HG02798 (cell line): ENCODE measurements around the gene ARTN.

ENCODE experiments used
- ATAC-seq: cut with Tn5 transposase; IDR thresholded peaks from one replicate; pipeline ENCODE4 v1.9.1; 2021; ENCODE audit warnings: mild to moderate bottlenecking; ENCODE audit not compliant: unreplicated experiment, poor library complexity

ARTN gene

DNA sequence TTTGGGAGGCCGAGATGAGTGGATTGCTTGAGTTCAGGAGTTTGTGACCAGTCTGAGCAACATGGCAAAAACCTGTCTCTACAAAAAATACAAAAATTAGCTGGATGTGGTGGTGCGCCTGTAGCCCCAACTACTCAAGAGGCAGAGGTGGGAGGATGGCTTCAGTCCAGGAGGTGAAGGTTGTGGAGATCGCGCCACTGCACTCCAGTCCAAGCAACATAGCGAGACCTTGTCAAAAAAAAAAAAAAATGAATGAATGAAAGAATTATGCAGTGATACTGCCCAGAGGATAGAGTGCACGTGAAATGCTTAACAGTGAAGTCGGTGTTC lies 35.8 kb downstream of the ARTN start:
- ATAC-seq = no peak

DNA sequence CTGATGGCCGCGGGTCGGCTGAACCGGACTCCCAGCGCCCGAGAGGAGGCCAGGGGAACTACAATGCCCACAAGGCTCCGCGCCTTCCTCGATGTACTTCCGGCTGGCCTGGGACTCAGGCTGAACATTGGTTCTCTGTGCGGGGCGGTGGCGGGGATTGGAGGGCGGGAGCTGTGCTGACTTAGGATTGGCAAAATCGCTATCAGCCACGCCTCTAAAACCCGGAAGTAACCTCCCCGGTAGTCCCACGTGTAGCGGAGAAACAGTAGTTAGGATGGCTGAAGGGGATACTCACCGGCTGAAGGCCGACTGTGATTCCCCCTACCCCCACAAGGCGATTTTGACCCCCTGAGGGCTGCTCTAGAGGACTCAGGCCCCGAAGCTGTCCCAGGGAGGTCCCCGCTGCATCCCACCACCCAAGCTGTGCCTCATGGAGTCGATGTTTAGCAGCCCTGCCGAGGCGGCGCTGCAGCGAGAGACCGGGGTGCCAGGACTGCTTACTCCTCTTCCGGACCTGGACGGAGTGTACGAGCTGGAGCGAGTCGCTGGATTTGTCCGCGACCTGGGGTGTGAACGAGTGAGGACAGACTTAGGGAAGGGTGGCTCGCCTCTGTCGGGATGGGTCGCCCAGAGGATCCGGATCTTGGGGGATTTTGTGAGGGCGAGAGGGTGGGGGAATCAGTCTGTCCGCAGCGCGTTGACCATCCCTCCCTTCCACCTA lies 36.3 kb downstream of the ARTN start, which contains the start of gene DPH2:
Gene DPH2 (plus strand): TSS at position 265 of the 721 bp plus-strand sequence. CDS start 166 bp downstream, at position 431.
- peak; percentile 78 for ATAC-seq

DNA sequence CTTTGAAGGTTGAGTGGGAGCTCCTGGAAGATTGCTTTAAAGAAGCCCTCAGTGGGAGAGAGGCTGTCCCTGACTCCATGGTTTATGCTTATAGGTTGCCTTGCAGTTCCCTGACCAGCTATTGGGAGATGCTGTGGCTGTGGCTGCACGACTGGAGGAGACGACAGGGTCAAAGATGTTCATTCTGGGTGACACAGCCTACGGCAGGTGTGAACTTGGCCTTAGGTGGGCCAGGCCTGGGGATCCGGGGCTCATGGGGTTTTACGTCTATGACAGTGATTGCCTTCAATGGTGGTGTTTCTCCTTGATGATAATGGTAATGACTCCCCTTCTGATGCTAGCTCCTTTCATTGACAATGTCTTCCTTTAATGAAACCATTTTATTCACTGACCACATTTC lies 36.9 kb downstream of the ARTN start:
- ATAC-seq = no peak

DNA sequence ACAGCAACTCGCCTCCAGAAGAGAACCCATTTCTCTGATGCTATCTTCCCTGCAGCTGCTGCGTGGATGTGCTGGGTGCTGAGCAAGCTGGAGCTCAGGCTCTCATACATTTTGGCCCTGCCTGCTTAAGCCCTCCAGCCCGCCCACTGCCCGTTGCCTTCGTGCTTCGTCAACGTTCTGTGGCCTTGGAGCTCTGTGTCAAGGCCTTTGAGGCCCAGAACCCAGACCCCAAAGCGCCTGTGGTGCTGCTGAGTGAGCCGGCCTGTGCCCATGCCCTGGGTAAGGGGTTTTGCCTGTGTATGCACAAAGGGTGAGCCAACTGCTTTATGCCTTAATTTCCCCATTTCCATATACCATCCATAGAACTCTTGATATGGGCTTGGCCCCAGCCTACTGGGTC lies 37.3 kb downstream of the ARTN start:
- no peak for ATAC-seq

DNA sequence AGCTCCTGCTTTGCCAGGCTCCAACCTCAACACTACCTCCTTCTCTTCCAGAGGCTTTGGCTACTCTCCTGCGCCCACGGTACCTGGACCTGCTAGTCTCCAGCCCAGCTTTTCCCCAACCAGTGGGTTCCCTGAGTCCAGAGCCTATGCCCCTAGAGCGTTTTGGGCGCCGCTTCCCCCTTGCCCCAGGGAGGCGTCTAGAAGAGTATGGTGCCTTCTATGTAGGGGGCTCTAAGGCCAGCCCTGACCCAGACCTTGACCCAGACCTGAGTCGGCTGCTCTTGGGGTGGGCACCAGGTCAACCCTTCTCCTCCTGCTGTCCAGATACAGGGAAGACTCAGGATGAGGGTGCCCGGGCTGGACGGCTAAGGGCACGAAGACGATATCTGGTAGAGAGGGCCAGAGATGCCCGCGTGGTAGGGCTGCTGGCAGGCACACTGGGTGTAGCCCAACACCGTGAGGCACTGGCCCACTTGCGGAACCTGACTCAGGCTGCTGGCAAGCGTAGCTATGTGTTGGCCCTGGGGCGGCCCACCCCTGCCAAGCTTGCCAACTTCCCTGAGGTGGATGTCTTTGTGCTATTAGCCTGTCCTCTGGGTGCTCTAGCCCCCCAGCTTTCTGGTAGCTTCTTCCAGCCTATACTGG lies 37.9 kb downstream of the ARTN start:
- no peak for ATAC-seq

DNA sequence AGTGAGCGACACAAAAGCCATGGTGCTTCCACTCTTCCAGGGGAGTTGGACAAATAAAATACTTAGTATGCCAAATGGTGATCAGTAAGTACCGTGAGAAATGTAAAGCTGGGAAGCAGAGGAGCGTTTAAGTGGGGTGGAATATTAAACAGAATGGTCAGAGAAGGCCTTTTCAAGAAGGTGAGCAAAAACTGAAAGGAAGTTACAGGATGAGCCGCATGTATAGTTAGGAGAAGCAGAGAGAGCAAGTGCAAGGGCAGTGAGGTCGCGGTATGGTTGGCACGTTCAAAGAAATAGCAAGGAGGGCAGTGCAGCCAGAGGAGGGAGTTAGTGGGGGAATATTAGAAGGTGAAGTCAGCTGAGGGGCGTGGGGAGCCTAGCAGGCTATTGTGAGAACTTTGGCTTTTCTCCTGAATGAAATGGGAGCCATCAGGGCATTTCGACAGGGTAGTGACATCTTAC lies 40.4 kb downstream of the ARTN start:
- no peak for ATAC-seq

DNA sequence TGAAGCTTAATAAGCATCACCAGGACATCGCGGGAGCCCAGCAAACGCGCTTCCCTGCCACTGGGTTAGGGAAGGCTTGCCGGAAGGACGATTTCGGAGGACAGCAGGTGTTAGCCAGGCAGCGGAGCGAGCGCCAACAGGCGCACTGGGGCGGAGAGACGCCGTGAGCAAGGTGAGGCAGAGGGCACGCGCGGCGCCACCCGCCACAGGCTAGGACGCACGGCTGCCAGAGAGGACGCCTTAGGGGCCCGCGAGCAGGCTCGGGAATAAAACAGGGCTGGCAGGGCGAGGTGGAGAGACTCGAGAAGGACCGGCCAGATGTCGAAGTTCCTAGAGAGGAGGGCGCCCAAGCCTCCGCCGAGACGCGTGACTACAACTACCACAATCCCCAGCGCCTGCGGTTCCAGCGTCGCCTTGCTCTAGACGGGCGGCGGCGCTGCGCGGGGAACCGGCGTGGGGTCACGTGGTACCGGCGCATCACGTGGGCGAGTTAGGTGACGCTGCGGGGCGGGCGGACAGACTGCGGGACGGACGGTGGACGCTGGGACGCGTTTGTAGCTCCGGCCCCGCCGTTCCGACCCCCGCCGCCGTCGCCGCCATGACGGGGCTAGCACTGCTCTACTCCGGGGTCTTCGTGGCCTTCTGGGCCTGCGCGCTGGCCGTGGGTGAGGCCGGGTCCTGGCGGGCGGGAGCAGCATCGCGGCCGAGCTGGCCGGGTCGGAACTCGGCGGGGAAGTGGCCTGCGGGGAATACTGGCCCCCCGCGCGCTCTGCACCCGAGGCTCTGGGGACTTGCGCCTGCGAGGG lies 41.0 kb downstream of the ARTN start, which contains the start of gene ATP6V0B:
Gene ATP6V0B (plus strand): TSS at position 518 of the 806 bp plus-strand sequence. CDS start 81 bp downstream, at position 599.
- peak; percentile 74 for ATAC-seq

DNA sequence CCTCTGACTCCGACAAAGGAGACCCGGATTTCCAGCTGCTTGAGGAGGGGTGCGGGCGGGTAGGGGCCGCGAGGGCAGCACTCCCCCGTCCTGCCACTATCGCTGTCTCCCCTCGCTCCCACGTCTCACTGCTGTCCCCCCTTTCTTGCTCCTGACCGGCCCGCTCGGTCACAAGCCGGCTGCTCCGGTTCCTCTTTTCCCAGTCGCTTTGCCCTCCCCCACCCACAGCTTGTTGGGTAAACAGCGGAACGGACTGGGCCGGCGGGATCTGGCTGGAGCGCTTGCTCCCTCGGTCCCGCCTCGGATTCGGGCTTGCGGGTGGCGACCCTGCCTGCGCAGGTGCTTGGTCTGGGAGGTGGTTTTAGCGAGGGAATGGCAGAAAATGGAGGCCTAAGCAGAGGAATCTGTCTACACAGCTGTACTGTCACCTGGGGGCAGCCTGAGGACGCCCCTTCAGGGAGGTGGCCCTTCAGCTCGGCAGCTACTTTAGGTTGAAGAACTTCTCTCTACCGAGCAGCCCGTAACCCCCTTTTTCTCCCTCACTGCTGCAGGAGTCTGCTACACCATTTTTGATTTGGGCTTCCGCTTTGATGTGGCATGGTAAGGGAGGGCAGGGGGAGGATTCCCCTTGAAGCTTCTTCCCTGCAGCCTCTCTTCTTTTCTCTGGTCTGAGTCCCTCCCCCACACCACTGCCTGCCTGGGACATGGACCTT lies 41.8 kb downstream of the ARTN start:
- no peak for ATAC-seq

DNA sequence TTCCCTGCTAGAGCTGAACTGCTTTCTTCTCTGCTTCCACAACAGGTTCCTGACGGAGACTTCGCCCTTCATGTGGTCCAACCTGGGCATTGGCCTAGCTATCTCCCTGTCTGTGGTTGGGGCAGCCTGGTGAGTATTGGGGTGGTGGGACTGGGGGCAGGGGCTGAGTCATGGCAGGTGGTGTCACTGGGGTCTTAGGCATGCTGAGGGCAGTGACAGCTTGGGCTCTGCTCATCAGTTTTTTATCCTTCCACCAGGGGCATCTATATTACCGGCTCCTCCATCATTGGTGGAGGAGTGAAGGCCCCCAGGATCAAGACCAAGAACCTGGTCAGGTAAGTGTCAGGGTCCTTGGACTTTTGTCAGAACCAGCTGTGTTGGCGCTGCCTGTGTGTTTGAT lies 42.4 kb downstream of the ARTN start:
- ATAC-seq = no peak

DNA sequence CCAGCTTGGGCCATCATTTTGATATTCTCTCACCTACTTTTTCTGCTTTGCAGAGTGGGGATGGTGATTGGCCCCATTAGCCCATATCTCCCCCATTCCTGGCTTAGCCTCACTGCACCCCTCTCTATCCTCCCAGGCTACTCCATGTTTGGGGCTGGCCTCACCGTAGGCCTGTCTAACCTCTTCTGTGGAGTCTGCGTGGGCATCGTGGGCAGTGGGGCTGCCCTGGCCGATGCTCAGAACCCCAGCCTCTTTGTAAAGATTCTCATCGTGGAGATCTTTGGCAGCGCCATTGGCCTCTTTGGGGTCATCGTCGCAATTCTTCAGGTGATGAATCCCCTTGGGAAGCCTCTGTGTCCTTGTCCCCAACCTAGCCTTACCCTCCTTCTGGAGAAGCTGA lies 43.3 kb downstream of the ARTN start:
- no peak for ATAC-seq

DNA sequence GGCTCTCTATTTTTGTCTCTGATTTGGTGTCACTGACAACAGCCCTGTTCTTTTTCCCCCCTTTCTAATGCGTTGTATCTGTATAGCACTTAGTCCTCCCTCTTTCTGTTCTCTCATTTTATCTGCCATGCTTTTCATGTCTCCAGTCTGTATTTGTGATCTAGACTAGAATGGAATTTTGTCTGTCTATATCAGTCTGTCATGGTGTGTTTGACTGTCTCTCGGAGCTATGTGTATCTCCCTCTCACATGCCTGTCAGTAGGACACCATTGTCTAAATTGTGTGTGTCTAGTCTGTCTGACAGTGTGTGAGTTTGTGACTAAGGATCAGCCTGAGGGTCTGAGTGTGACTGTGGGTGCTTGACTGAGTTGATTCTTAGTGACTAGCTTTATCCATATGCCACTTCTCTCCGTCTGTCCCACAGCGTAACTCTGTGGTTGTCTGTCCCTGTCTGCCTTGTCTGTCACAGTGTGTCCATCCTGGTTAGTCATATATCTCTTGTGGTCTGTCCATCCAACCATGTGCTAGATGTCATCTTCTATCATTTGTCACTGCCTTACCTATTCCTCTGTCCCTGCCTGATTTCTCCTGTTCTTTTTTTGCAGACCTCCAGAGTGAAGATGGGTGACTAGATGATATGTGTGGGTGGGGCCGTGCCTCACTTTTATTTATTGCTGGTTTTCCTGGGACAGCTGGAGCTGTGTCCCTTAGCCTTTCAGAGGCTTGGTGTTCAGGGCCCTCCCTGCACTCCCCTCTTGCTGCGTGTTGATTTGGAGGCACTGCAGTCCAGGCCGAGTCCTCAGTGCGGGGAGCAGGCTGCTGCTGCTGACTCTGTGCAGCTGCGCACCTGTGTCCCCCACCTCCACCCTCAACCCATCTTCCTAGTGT lies 44.0 kb downstream of the ARTN start:
- no peak for ATAC-seq

DNA sequence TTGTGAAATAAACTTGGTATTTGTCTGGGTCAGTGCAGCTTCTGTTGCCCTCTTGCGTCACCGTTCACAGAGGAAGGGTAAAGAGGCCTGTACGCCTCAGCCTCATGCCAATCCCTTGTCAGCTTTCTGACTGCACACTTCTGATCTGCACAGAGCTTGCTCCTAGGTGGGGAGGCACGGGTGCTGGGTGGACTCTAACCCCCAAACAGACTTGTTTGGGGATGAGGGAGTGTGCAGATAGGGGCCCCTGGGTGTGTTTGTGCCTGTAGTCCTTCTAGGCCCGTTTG lies 44.6 kb downstream of the ARTN start:
- no peak for ATAC-seq

DNA sequence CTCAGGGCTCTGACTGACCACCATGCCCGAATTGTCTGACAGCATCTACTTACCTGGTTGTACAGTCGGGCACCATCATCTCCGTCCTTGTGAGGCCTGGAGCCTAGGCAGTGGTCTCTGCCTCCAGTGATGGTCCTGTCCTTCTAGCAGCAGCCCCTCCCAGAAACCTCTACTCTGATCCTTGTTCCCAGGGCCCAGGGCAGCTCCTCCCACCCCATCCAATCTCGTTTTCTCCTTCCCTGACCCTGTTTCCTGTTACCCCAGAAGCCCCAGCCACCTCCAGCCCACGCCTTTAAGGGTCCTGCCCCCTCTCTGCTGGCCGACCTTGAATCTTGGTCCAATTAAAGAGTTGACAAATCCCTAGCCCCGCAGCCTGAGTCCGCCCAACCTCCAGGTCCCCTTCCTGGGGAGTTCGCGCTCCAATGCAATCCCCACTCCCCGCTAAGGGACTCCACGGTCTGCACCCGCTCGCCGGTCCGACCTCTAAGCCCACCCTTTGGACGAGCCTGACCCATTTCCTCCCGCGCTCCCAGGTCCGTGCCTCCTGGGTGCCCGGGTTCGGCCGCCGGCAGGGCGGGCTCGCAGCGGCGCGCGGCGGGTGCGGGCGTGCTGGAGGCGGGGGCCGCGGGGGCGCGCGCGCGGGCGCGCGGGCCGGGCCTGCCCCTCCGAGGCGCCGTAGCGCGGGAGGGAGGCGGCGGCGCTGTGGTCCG lies 45.1 kb downstream of the ARTN start, which contains the start of gene B4GALT2:
Gene B4GALT2 (plus strand): TSS at position 660 of the 710 bp plus-strand sequence. CDS start 1,951 bp downstream, outside the sequence.
- no peak for ATAC-seq

DNA sequence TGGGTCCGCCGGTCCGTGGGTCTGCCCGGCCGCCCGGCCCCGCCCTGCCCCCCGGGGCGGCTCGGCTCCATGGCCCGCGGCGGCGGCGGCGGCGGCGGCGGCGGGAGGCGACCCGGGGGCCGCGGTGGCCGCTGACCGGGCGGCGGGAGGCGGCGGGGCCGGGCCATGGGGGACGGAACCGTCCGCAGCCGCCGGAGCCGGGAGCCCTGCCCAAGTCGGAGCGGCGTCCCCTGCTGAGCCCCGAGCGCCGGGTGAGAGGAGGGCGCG lies 45.6 kb downstream of the ARTN start:
- no peak for ATAC-seq

DNA sequence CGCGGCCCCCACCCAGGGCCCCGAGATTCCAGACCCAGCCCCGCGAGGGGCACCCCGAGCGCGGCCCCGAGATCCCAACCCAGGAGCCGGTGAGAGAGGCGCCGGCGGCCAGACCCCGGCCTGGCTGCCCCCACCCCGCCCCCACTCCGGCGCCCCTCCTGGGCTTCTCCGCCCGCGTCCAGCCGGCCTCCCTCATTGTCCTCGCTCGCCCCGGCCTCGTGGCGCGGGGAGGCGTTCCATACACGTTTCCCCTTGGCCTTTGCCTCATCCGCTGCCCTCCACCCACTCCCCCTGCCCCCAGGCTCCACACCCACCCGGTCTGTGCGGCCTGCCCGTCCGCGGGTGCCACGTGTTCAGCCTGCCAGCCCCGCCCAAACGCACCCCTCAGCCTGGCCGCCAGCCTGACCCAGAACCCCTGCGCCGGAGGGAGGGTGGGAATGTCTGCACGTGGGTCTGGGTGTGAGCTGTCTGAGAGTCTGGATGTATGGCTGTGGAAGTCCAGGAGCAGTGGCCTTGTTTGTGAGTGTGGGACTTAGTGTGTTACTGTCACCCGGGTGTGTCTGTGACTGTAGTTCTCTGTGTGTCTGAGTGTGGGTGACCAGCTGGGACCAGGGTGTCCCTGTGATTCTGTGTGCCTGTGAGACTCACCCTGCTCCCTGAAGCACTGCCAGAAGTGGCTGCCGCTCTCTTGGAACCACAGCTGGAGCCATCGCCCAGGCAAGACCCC lies 46.1 kb downstream of the ARTN start:
- peak; percentile 25 for ATAC-seq

DNA sequence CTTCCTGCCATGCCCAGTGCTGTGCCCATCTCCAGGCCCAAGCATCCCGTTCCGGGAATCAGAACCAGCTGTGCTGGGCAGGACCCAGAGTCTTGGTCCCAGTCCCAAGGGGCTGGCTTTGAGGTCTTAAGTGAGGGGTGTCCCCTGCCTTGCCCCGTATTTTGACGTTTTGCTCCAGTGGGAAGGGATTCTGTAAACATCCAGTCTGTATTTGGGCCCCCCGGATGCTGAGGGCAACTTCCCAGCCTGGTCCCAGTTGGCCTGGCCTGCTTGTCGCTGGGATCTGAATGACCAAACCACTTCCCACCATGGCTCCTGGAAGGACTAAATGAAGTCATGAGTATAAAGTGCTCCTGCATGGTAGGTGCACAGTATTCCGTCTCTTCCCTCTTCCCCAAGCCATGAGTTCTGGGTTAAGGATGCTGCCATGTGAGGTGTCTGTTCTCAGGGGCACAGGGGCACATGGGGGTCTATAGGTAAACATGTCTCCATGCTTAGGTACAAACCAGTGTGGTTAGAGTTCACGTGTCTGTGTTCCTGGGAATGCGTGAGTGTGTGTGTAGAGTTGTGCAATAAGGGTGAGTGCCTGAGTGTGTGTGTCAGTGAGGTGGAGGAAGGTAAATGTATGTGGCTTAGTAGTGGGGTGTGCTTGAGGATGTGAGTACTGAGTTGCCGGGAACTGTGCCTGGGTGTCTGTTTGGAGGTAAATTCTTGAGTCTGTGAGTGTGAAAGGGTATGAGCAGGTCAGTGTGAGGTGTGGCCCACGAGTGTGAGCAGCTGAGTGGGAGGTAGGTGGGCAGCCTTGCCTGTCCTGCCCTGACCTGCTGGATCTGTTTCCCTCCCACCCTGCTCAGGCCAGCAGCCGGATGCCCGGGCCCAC lies 46.9 kb downstream of the ARTN start:
- ATAC-seq = no peak

DNA sequence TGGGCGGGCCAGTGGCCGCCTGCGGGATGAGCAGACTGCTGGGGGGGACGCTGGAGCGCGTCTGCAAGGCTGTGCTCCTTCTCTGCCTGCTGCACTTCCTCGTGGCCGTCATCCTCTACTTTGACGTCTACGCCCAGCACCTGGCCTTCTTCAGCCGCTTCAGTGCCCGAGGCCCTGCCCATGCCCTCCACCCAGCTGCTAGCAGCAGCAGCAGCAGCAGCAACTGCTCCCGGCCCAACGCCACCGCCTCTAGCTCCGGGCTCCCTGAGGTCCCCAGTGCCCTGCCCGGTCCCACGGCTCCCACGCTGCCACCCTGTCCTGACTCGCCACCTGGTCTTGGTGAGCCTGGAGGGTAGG lies 47.5 kb downstream of the ARTN start:
- no peak for ATAC-seq

DNA sequence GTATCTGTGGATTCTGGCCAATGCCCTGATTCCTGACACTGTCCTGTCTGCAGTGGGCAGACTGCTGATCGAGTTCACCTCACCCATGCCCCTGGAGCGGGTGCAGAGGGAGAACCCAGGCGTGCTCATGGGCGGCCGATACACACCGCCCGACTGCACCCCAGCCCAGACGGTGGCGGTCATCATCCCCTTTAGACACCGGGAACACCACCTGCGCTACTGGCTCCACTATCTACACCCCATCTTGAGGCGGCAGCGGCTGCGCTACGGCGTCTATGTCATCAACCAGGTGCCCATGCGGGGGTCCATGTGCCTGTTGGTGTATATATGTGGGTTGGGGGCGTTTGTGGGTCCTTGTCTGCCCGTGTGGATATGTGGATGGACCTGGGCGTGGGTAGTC lies 48.0 kb downstream of the ARTN start:
- no peak for ATAC-seq
